ENCODE measurements around the gene ARIH2.

DNA sequence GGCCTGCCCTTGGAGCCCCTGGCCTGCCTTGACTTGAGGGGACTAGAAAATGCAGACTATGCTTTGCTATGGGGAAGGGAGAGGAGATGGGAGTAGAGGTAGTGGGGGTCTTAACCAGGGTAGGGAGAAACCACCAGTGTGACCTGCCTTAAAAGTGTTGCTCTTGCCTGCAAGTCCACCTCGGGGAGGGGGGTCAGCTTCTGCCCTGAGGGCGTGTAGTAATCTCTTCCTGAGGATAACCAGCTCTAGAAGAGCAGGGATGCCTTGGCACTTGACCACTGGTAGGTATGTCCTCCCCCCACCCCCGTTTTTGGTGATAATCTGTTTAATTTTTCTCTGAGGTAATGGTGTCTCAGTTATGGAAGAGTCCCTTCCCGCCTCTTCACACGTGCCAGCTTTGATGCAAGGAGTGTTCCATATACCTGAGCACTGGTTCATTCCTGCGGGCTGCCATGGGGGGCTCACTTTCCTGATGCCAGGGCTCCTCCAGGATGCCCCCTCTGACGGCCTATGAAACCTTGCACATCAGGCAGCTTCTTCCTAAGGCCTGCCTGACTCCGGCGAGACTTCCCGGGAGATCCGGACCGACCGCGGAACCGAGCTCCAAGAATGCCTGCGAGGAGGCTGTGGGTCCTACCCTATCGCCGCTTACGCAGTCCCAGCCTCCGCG lies 70.6 kb downstream of the ARIH2 start:
- TF ChIP-seq EP300 (IDR thresholded peaks at IDR 0.05) (no peak), POLR2A (IDR thresholded peaks at IDR 0.05) (no peak)
